KMS-11 (cell line): ENCODE data around the gene FHIT.
"Not testable (repeated sequence)": the region's sequence is repeated elsewhere in the genome, so short reads cannot be mapped to it uniquely, and the experiment has no call there.

Experiments used
- H2AFZ ChIP-seq: fragments of 200-600 bp; sonication (generic); 2 replicates; pipeline ENCODE4 v1.6.1; 2016; ENCODE audit warnings: antibody characterized with exemption, mixed run types, low read depth
- H3K27ac ChIP-seq: fragments of 200-600 bp; sonication (generic); 2 replicates; pipeline ENCODE4 v1.6.1; 2016; ENCODE audit warnings: mild to moderate bottlenecking, mixed run types
- H3K27me3 ChIP-seq: fragments of 200-600 bp; sonication (generic); 2 replicates; pipeline ENCODE4 v1.6.1; 2017; ENCODE audit warnings: mild to moderate bottlenecking, low read depth, mixed run types, moderate library complexity; ENCODE audit not compliant: insufficient read depth
- H3K36me3 ChIP-seq: fragments of 200-600 bp; sonication (generic); 2 replicates; pipeline ENCODE4 v1.6.1; 2017; ENCODE audit warnings: mild to moderate bottlenecking, mixed run types; ENCODE audit not compliant: insufficient read depth
- H3K4me1 ChIP-seq: fragments of 200-600 bp; sonication (generic); 2 replicates; pipeline ENCODE4 v1.6.1; 2016; ENCODE audit warnings: mild to moderate bottlenecking, low read depth, mixed run types; ENCODE audit not compliant: poor library complexity, severe bottlenecking
- H3K4me2 ChIP-seq: fragments of 200-600 bp; sonication (generic); 2 replicates; pipeline ENCODE4 v1.7.0; 2016; ENCODE audit warnings: mild to moderate bottlenecking, mixed run types
- H3K4me3 ChIP-seq: fragments of 200-600 bp; sonication (generic); IDR thresholded peaks from 2 replicates; pipeline ENCODE4 v1.6.1; 2017; ENCODE audit warnings: low read depth, low read length, mixed read lengths; ENCODE audit not compliant: insufficient read depth
- H3K79me2 ChIP-seq: fragments of 200-600 bp; sonication (generic); 2 replicates; pipeline ENCODE4 v1.6.1; 2016; ENCODE audit warnings: low read depth, mixed run types; ENCODE audit not compliant: insufficient read depth
- H3K9ac ChIP-seq: fragments of 200-600 bp; sonication (generic); 2 replicates; pipeline ENCODE4 v1.6.1; 2016; ENCODE audit warnings: mild to moderate bottlenecking, mixed run types
- H4K20me1 ChIP-seq: fragments of 200-600 bp; sonication (generic); 2 replicates; pipeline ENCODE4 v1.6.1; 2016; ENCODE audit warnings: mild to moderate bottlenecking, mixed run types; ENCODE audit not compliant: insufficient read depth
- TF ChIP-seq, protein P1 (sequence below): fragments of 200-600 bp; sonication (generic); conservative IDR thresholded peaks from 2 replicates; pipeline ENCODE4 v1.6.1; 2017; ENCODE audit warnings: low read depth, mild to moderate bottlenecking, antibody characterized with exemption, low read length, moderate library complexity, mixed read lengths

FHIT gene

DNA sequence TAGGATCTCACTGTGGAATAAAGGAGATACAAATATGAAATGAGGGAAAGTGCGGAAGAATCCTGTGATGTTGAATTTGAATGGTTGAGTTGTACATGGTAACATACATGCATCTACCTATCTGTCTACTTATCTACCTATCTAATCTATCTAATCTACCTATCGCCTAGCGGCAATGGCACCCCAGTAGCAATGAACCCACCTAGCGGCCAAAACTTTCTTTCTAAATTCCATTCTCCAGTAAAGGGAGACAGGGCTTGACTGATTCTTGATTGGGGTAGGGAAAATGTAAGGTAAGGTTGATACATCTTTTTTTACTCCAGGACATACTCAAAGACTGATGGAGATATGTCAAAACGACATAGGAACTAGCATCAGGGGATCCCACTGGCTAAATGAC, 345.0 kb downstream of the FHIT start:
- Histone ChIP-seq H3K4me2 (no peak overlapping the region), H4K20me1 (no peaks in the 10 kb centered on the region), H3K36me3 (no peaks in the 10 kb centered on the region), H3K4me1 (no peaks in the 10 kb centered on the region), H3K79me2 (no peaks in the 10 kb centered on the region), H3K9ac (no peak overlapping the region), H3K27me3 (no peaks in the 10 kb centered on the region), H3K27ac (no peak overlapping the region), H2AFZ (no peak overlapping the region), H3K4me3 (no peak overlapping the region)
- TF ChIP-seq, protein P1, sequence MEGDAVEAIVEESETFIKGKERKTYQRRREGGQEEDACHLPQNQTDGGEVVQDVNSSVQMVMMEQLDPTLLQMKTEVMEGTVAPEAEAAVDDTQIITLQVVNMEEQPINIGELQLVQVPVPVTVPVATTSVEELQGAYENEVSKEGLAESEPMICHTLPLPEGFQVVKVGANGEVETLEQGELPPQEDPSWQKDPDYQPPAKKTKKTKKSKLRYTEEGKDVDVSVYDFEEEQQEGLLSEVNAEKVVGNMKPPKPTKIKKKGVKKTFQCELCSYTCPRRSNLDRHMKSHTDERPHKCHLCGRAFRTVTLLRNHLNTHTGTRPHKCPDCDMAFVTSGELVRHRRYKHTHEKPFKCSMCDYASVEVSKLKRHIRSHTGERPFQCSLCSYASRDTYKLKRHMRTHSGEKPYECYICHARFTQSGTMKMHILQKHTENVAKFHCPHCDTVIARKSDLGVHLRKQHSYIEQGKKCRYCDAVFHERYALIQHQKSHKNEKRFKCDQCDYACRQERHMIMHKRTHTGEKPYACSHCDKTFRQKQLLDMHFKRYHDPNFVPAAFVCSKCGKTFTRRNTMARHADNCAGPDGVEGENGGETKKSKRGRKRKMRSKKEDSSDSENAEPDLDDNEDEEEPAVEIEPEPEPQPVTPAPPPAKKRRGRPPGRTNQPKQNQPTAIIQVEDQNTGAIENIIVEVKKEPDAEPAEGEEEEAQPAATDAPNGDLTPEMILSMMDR: no peak

DNA sequence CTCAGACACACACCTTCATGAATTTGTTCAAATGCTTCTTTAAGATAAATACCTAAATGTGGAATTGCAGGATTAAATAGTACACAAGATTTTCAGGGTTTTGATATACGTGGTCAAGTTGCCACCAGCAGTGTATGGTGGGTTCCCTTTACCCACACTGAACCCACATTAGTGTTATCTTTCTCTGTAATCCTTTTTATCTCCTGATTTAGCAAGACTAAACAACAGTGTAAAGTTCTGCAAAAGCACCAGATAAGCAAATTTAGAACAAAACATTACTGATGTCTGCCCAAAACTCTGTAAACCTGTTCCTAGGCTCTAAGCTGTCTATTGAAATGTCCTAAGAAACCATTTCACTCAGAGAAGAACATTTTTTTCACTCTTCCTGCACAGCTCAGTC, 352.9 kb downstream of the FHIT start:
- H3K79me2 ChIP-seq: no peaks in the 10 kb centered on the region
- H3K27ac ChIP-seq: no peak overlapping the region
- no peak overlapping the region for H3K4me3 ChIP-seq
- H3K9ac ChIP-seq: no peak overlapping the region
- H3K36me3 ChIP-seq: no peaks in the 10 kb centered on the region
- TF ChIP-seq, protein P1: no peak
- H3K4me1 ChIP-seq: no peaks in the 10 kb centered on the region
- H3K27me3 ChIP-seq: no peaks in the 10 kb centered on the region
- H4K20me1 ChIP-seq: no peaks in the 10 kb centered on the region
- no peak overlapping the region for H2AFZ ChIP-seq
- H3K4me2 ChIP-seq: no peak overlapping the region

DNA sequence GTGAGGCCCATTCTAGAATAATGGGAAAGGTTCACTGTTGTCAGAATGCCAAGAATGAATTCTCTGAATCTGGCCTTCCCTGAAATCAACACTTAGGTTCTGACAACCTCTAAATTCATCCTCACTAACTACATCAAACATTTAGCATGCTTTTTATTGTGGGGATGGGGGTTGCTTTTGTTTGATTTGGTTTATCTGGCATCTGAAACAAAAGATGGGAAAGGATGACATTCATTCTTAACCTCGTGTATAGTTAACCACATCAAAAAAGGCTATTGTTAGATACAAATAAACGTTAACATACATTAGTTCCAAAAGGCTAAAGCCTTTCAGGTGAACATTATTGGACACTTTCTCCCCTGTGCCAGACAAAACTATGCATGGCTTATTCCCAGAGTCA, 357.3 kb downstream of the FHIT start:
- Histone ChIP-seq H3K4me3 (no peak overlapping the region), H4K20me1 (no peaks in the 10 kb centered on the region), H3K4me1 (no peaks in the 10 kb centered on the region), H3K27ac (no peak overlapping the region), H3K4me2 (no peak overlapping the region), H3K27me3 (no peaks in the 10 kb centered on the region), H3K79me2 (no peaks in the 10 kb centered on the region), H3K36me3 (no peaks in the 10 kb centered on the region), H3K9ac (no peak overlapping the region), H2AFZ (no peak overlapping the region)
- TF ChIP-seq, protein P1: no peak

DNA sequence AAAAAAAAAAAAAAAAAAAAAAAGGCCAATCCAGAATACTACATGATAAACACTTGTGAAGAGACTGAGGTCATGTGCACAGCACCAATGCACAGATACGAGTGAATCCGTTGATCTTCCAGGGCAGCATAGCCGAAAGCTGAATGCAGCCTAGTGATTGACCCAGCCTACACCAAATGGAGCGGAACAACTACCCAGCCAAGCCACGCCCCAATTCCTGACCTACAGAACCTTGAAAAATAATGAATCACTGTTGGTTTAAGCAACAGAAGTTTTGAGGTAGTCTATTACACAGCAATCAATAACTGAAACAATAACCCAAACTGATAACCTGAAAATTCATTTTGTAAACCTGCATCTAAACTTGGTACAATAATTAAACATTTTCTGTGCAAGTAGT, 361.0 kb downstream of the FHIT start:
- H3K36me3 ChIP-seq: no peaks in the 10 kb centered on the region
- no peak overlapping the region for H2AFZ ChIP-seq
- H3K4me3 ChIP-seq: no peak overlapping the region
- no peak overlapping the region for H3K27ac ChIP-seq
- H4K20me1 ChIP-seq: no peaks in the 10 kb centered on the region
- H3K4me1 ChIP-seq: no peaks in the 10 kb centered on the region
- no peak overlapping the region for H3K9ac ChIP-seq
- no peak overlapping the region for H3K4me2 ChIP-seq
- H3K27me3 ChIP-seq: no peaks in the 10 kb centered on the region
- H3K79me2 ChIP-seq: no peaks in the 10 kb centered on the region
- TF ChIP-seq, protein P1: no peak

DNA sequence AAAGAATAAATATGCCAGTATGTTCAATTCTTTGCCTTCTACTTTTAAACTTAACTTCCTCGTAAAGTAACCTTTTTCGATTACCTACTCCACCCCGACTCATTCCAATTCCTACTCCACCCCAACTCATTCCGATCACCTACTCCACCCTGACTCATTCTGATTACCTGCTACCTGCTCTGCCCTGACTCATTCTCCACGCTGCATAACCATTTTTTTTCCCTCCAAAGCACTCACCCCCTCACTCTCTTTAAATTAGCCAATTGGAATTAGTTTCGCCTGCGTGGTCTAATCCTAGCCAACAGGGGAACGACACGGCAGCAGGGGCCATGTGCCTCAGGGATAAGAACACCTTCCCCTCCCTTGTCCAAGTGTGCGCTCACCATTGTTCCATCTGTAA, 362.3 kb downstream of the FHIT start:
- not testable (repeated sequence) for H3K9ac ChIP-seq, H2AFZ ChIP-seq, H3K36me3 ChIP-seq, H3K4me3 ChIP-seq, H3K4me2 ChIP-seq, H3K4me1 ChIP-seq, H4K20me1 ChIP-seq, H3K27ac ChIP-seq, H3K27me3 ChIP-seq, H3K79me2 ChIP-seq
